Measurements from ENCODE around the gene FOXO1.

The FOXO1 gene

DNA sequence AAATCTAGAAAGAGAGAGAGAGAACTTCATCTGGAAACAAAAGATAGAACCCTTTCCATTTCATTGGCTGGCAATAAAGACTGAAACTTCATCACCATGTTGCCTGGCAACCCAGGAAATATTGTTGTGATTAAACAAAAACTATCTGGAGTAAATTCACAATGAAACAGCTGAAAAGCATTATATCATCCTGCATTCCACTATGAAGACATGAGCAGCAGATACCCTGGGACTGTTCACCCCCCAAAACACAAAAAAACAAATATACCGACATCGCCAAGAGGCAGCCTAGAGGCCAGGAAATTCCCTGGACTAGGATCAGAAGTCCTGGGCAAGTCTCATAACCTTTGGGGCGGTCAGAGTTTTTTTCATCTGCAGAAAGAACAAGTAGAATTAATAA, 158.3 kb downstream of the FOXO1 start:
- Histone ChIP-seq H4K20me1 (ENCODE audit: control insufficient read depth, insufficient read depth, low read depth, low read length) (no peaks in the 10 kb centered on the region), H3K9me3 (ENCODE audit: control insufficient read depth, insufficient read depth, low read length) (no peaks in the 10 kb centered on the region), H3K79me2 (ENCODE audit: control insufficient read depth, low read length) (no peaks in the 10 kb centered on the region), H3K4me3 (ENCODE audit: low read length) (no peak overlapping the region), H3K36me3 (ENCODE audit: control insufficient read depth, low read length) (no peaks in the 10 kb centered on the region), H3F3A (ENCODE audit: control insufficient read depth, insufficient read depth) (no peaks in the 10 kb centered on the region), H3K27me3 (ENCODE audit: control insufficient read depth, low read length) (no peaks in the 10 kb centered on the region), H3K4me1 (ENCODE audit: control insufficient read depth, low read length) (peaks cover 14% of the 10 kb centered on the region), H3K27ac (ENCODE audit: low read depth, low read length) (no peak overlapping the region), H3K4me2 (ENCODE audit: low read length) (no peak overlapping the region), H3K9me2 (replicated peaks; ENCODE audit: control insufficient read depth, low read length) (no peaks in the 10 kb centered on the region)
- TF ChIP-seq EZH2phosphoT487 (IDR thresholded peaks at IDR 0.05; ENCODE audit: borderline replicate concordance, low read length), result no peak
- TF ChIP-seq, protein P1, sequence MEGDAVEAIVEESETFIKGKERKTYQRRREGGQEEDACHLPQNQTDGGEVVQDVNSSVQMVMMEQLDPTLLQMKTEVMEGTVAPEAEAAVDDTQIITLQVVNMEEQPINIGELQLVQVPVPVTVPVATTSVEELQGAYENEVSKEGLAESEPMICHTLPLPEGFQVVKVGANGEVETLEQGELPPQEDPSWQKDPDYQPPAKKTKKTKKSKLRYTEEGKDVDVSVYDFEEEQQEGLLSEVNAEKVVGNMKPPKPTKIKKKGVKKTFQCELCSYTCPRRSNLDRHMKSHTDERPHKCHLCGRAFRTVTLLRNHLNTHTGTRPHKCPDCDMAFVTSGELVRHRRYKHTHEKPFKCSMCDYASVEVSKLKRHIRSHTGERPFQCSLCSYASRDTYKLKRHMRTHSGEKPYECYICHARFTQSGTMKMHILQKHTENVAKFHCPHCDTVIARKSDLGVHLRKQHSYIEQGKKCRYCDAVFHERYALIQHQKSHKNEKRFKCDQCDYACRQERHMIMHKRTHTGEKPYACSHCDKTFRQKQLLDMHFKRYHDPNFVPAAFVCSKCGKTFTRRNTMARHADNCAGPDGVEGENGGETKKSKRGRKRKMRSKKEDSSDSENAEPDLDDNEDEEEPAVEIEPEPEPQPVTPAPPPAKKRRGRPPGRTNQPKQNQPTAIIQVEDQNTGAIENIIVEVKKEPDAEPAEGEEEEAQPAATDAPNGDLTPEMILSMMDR (IDR thresholded peaks at IDR 0.05; ENCODE audit: low read depth, low read length, poor library complexity, severe bottlenecking), result no peak

DNA sequence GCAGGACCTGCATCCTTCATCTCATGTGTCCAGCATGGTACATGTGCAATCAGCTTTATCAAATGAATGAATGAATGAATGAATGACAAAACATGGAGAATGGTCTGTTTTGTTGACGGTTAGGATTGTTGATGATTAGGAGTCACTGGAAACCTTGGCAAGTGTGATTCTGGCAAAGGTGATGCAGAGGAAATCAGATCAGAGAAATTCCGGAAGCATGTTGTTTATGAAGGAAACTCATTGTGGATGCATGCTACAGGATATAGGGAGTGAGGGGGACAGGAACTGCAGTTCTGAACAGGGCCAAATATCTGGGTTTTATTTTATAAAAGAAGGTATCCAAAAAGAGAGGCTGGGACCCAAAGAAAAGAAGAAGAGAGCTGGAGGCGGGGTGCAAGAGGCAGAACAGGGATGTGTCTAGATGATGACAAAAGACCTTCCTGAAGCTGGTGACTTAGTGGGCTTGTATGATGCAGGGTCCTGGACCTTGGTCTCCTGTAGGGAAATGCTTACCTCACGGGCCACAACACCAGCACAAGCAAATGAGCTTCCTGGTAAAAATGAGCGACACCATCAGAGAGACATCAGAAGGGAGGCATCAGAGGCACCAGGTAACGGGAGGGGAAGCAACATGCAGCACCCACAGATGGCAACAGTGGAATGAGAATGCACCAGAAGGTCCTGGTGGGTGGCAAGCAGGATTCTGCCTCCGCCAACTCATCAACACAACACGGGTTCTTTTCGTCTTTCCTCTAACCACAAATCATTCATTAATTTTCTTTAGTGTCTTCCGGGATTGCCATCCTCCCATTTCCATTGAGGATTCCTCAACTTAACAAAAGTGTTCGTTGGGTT, 159.6 kb downstream of the FOXO1 start:
- H3K4me1 ChIP-seq (ENCODE audit: control insufficient read depth, low read length), result peaks cover 7% of the 10 kb centered on the region
- H3K9me2 ChIP-seq (replicated peaks; ENCODE audit: control insufficient read depth, low read length), result no peaks in the 10 kb centered on the region
- no peak overlapping the region for H3K27ac ChIP-seq (ENCODE audit: low read depth, low read length)
- no peaks in the 10 kb centered on the region for H3K9me3 ChIP-seq (ENCODE audit: control insufficient read depth, insufficient read depth, low read length)
- H3K36me3 ChIP-seq (ENCODE audit: control insufficient read depth, low read length), result no peaks in the 10 kb centered on the region
- no peaks in the 10 kb centered on the region for H3K79me2 ChIP-seq (ENCODE audit: control insufficient read depth, low read length)
- H3K4me2 ChIP-seq (ENCODE audit: low read length), result no peak overlapping the region
- H3F3A ChIP-seq (ENCODE audit: control insufficient read depth, insufficient read depth), result no peaks in the 10 kb centered on the region
- H3K27me3 ChIP-seq (ENCODE audit: control insufficient read depth, low read length), result no peaks in the 10 kb centered on the region
- H3K4me3 ChIP-seq (ENCODE audit: low read length), result no peak overlapping the region
- TF ChIP-seq, protein P1 (IDR thresholded peaks at IDR 0.05; ENCODE audit: low read depth, low read length, poor library complexity, severe bottlenecking), result no peak
- no peak for TF ChIP-seq EZH2phosphoT487 (IDR thresholded peaks at IDR 0.05; ENCODE audit: borderline replicate concordance, low read length)
- H4K20me1 ChIP-seq (ENCODE audit: control insufficient read depth, insufficient read depth, low read depth, low read length), result no peaks in the 10 kb centered on the region
